ENCODE results near the gene ARRDC2. TPM values are rescaled to one million over a fixed set of nuclear protein-coding genes. Genes with fewer than 3 reads are reported as not detected.

Gene ARRDC2
- total and polyA plus RNA-seq, 2 of the 13 experiments (the other 11 are each of a cell fraction or from before 2014, with no cell fraction given): 2.1 to 3.4 TPM

- TF ChIP-seq ZFP90 (CRISPR knock-in tag; IDR thresholded peaks at IDR 0.05; ENCODE audit: borderline replicate concordance) (no peak; the same call in 1 of the 2 replicates), ZNF296 (CRISPR knock-in tag; conservative IDR thresholded peaks at IDR 0.05) (no peak), ZNF264 (CRISPR knock-in tag; IDR thresholded peaks at IDR 0.05) (no peak), ZNF790 (CRISPR knock-in tag; IDR thresholded peaks at IDR 0.05; ENCODE audit: borderline replicate concordance) (no peak), YY1 (IDR thresholded peaks at IDR 0.05; ENCODE audit: insufficient read depth, insufficient replicate concordance, low read depth, low read length) (peak; percentile 30), REL (CRISPR knock-in tag; conservative IDR thresholded peaks at IDR 0.05) (no peak), NFYC (CRISPR knock-in tag; IDR thresholded peaks at IDR 0.05) (no peak; the same call in 1 of the 2 replicates), U2AF1 (optimal IDR thresholded peaks at IDR 0.05; ENCODE audit: low read depth, low read length) (no peak), BCL6 (CRISPR knock-in tag; IDR thresholded peaks at IDR 0.05) (peak; percentile 10; the same call in 1 of the 2 replicates), MAFG (CRISPR knock-in tag; IDR thresholded peaks at IDR 0.05) (no peak), ZNF530 (CRISPR knock-in tag; IDR thresholded peaks at IDR 0.05; ENCODE audit: low read depth) (no peak), ZNF567 (CRISPR knock-in tag; IDR thresholded peaks at IDR 0.05; ENCODE audit: borderline replicate concordance) (no peak)
- TF ChIP-seq, protein P1, sequence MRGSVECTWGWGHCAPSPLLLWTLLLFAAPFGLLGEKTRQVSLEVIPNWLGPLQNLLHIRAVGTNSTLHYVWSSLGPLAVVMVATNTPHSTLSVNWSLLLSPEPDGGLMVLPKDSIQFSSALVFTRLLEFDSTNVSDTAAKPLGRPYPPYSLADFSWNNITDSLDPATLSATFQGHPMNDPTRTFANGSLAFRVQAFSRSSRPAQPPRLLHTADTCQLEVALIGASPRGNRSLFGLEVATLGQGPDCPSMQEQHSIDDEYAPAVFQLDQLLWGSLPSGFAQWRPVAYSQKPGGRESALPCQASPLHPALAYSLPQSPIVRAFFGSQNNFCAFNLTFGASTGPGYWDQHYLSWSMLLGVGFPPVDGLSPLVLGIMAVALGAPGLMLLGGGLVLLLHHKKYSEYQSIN (CRISPR knock-in tag; IDR thresholded peaks at IDR 0.05; ENCODE audit: borderline replicate concordance): no peak
- TF ChIP-seq, protein P2, sequence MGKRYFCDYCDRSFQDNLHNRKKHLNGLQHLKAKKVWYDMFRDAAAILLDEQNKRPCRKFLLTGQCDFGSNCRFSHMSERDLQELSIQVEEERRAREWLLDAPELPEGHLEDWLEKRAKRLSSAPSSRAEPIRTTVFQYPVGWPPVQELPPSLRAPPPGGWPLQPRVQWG (CRISPR knock-in tag; IDR thresholded peaks at IDR 0.05; ENCODE audit: borderline replicate concordance, low read depth): no peak
- TF ChIP-seq, protein P3, sequence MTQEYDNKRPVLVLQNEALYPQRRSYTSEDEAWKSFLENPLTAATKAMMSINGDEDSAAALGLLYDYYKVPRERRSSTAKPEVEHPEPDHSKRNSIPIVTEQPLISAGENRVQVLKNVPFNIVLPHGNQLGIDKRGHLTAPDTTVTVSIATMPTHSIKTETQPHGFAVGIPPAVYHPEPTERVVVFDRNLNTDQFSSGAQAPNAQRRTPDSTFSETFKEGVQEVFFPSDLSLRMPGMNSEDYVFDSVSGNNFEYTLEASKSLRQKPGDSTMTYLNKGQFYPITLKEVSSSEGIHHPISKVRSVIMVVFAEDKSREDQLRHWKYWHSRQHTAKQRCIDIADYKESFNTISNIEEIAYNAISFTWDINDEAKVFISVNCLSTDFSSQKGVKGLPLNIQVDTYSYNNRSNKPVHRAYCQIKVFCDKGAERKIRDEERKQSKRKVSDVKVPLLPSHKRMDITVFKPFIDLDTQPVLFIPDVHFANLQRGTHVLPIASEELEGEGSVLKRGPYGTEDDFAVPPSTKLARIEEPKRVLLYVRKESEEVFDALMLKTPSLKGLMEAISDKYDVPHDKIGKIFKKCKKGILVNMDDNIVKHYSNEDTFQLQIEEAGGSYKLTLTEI (CRISPR knock-in tag; conservative IDR thresholded peaks at IDR 0.05): no peak
- TF ChIP-seq, protein P4, sequence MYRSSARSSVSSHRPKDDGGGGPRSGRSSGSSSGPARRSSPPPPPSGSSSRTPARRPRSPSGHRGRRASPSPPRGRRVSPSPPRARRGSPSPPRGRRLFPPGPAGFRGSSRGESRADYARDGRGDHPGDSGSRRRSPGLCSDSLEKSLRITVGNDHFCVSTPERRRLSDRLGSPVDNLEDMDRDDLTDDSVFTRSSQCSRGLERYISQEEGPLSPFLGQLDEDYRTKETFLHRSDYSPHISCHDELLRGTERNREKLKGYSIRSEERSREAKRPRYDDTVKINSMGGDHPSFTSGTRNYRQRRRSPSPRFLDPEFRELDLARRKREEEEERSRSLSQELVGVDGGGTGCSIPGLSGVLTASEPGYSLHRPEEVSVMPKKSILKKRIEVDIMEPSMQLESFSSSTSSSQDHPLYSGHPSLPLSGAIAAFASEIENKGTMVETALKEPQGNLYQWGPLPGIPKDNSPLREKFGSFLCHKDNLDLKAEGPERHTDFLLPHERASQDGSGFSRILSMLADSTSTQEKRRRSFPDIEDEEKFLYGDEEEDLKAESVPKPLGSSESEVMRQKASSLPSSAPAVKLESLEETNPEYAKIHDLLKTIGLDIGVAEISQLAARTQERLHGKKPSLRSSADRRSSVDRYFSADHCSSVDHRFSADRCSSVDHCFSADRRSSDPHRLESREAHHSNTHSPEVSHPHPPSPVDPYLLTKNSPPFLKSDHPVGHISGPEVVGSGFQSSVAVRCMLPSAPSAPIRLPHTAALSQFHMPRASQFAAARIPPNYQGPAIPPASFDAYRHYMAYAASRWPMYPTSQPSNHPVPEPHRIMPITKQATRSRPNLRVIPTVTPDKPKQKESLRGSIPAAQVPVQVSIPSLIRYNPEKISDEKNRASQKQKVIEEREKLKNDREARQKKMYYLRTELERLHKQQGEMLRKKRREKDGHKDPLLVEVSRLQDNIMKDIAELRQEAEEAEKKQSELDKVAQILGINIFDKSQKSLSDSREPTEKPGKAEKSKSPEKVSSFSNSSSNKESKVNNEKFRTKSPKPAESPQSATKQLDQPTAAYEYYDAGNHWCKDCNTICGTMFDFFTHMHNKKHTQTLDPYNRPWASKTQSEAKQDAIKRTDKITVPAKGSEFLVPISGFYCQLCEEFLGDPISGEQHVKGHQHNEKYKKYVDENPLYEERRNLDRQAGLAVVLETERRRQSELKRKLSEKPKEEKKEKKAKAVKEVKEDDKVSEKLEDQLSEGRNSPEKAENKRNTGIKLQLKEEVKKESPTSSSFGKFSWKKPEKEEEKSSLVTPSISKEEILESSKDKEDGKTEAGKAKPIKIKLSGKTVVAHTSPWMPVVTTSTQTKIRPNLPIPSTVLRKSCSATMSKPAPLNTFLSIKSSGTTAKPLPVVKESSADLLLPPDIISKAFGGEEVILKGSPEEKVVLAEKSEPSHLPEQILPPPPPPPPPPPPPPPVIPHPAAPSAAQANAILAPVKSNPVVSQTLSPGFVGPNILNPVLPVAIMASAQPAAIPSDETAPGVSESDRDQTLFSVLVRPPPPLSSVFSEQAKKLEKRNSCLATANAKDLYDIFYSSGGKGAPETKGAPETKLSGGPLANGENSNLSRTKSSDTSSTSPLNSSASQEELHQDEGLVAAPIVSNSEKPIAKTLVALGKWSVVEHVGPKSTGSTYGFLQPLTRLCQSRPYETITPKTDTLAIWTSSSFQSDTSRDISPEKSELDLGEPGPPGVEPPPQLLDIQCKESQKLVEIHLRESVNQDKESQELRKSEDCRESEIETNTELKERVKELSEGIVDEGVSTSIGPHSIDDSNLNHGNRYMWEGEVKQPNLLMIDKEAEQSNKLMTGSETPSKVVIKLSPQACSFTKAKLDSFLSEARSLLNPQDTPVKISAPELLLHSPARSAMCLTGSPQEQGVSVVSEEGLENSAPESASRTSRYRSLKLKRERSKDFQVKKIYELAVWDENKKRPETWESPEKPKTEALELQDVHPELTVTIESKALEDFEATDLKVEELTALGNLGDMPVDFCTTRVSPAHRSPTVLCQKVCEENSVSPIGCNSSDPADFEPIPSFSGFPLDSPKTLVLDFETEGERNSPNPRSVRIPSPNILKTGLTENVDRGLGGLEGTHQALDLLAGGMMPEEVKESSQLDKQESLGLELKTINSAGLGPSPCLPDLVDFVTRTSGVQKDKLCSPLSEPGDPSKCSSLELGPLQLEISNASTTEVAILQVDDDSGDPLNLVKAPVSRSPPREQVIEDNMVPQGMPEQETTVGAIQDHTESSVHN (CRISPR knock-in tag; IDR thresholded peaks at IDR 0.05): no peak
Observed at GRCh38 chr19:18000915-18001776, 6.8 kb upstream of the ARRDC2 start (continued).
